ENCODE results near the gene EEF1AKMT2. TPM values are rescaled to one million over a fixed set of nuclear protein-coding genes. Genes with fewer than 3 reads are reported as not detected.

Gene EEF1AKMT2
- total RNA-seq, 1 donor from 2014 or later: 18.4 TPM

GRCh38 chr10:124734311-124735166, 57.1 kb downstream of the EEF1AKMT2 start:
- no peaks in the 10 kb centered on the region for H3K36me3 Mint-ChIP-seq (ENCODE audit: unreplicated experiment)
- H3K4me1 Mint-ChIP-seq (ENCODE audit: low read depth, unreplicated experiment): peaks cover 45% of the 10 kb centered on the region
- H3K4me3 Mint-ChIP-seq (ENCODE audit: unreplicated experiment): no peak overlapping the region
- H3K27me3 Mint-ChIP-seq (ENCODE audit: unreplicated experiment): peaks cover 5% of the 10 kb centered on the region
- DNase-seq: no peak
- peaks cover 7% of the 10 kb centered on the region for H3K9me3 Mint-ChIP-seq (ENCODE audit: unreplicated experiment)
- TF ChIP-seq CTCF (IDR thresholded peaks at IDR 0.05; ENCODE audit: partially characterized antibody, unreplicated experiment): no peak
- no peak overlapping the region for H3K27ac Mint-ChIP-seq (ENCODE audit: unreplicated experiment)

- DNase-seq: no peak
- Mint-ChIP-seq H3K27me3 (ENCODE audit: unreplicated experiment) (no peaks in the 10 kb centered on the region), H3K4me1 (ENCODE audit: low read depth, unreplicated experiment) (peaks cover 37% of the 10 kb centered on the region), H3K9me3 (ENCODE audit: unreplicated experiment) (peaks cover 7% of the 10 kb centered on the region), H3K36me3 (ENCODE audit: unreplicated experiment) (no peaks in the 10 kb centered on the region), H3K4me3 (ENCODE audit: unreplicated experiment) (no peak overlapping the region), H3K27ac (ENCODE audit: unreplicated experiment) (no peak overlapping the region)
- TF ChIP-seq CTCF (IDR thresholded peaks at IDR 0.05; ENCODE audit: partially characterized antibody, unreplicated experiment): no peak
Measured at GRCh38 chr10:124733571-124734245, 58.0 kb downstream of the EEF1AKMT2 start.

DNA sequence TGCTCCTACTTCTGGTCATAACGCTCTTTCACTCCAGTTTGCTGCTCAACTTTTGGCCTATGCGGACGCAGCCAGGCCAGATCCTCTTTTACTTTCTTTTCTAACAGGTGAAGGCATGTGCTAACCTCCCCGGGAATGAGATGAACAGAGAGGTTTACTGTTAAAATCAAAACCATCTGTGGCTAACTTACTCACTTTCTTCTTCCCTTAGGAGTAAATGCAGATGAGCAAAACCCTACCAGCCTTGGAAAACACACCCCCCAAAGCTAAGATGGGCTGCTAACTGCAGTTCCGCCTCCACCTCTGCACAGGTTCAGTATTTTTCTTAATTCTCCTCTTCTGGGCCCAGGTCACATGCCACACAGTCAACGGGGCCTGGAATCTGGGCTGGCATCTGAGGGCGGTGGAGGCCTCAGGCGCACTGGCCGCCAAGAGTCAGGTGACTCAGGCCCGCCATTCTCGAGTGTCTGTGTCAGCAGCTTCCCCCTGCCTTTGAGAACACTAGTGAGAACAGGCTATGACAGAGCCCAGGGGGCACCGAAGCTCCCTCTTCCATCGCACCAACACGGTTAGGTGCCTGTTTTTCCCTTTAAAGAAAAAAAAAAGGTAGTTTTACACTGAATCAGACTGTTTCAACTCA, 58.6 kb downstream of the EEF1AKMT2 start:
- Mint-ChIP-seq H3K27ac (ENCODE audit: unreplicated experiment) (no peak overlapping the region), H3K4me3 (ENCODE audit: unreplicated experiment) (no peak overlapping the region), H3K36me3 (ENCODE audit: unreplicated experiment) (no peaks in the 10 kb centered on the region), H3K27me3 (ENCODE audit: unreplicated experiment) (no peaks in the 10 kb centered on the region), H3K4me1 (ENCODE audit: low read depth, unreplicated experiment) (peaks cover 36% of the 10 kb centered on the region), H3K9me3 (ENCODE audit: unreplicated experiment) (peaks cover 5% of the 10 kb centered on the region)
- no peak for DNase-seq
- TF ChIP-seq CTCF (IDR thresholded peaks at IDR 0.05; ENCODE audit: partially characterized antibody, unreplicated experiment): no peak

GRCh38 chr10:124731551-124731950, 60.1 kb downstream of the EEF1AKMT2 start:
- no peak for DNase-seq
- Mint-ChIP-seq H3K27me3 (ENCODE audit: unreplicated experiment) (no peaks in the 10 kb centered on the region), H3K36me3 (ENCODE audit: unreplicated experiment) (no peaks in the 10 kb centered on the region), H3K9me3 (ENCODE audit: unreplicated experiment) (peaks cover 5% of the 10 kb centered on the region), H3K4me3 (ENCODE audit: unreplicated experiment) (no peak overlapping the region), H3K4me1 (ENCODE audit: low read depth, unreplicated experiment) (peaks cover 22% of the 10 kb centered on the region), H3K27ac (ENCODE audit: unreplicated experiment) (no peak overlapping the region)
- TF ChIP-seq CTCF (IDR thresholded peaks at IDR 0.05; ENCODE audit: partially characterized antibody, unreplicated experiment): no peak
